Endothelial cell of hepatic sinusoid (primary cell): Measurements from ENCODE around the gene BEST4.
"Not testable (repeated sequence)": the region's sequence is repeated elsewhere in the genome, so short reads cannot be mapped to it uniquely, and the experiment has no call there.

ENCODE experiments used
- in situ Hi-C: cut with HindIII; loops from 2 replicates; pipeline ENCODE4 v1.10.0; 2017; ENCODE audit warnings: low sequenced_read_pairs

Gene BEST4

GRCh38 chr1:44803062-44803311 is 15.0 kb upstream of the BEST4 start:
- in situ Hi-C loops: no loop called here

GRCh38 chr1:44802306-44803061 is 14.5 kb upstream of the BEST4 start:
- in situ Hi-C loops: no loop called here

- in situ Hi-C loops: no loop called here
These were observed 13.7 kb upstream of the BEST4 start for GRCh38 chr1:44801491-44802305.

- in situ Hi-C loops: no loop called here
These were observed 12.0 kb upstream of the BEST4 start, which contains the start of gene PLK3 for GRCh38 chr1:44799770-44800584. Gene PLK3 (plus strand): TSS chr1:44800377. CDS start chr1:44800464, 87 bp downstream.

GRCh38 chr1:44798481-44799365 is 10.8 kb upstream of the BEST4 start:
- in situ Hi-C loops: no loop called here

GRCh38 chr1:44797886-44798285 is 9.9 kb upstream of the BEST4 start:
- in situ Hi-C loops: not testable (repeated sequence)

GRCh38 chr1:44792736-44793502 is 4.9 kb upstream of the BEST4 start:
- in situ Hi-C loops: no loop called here

GRCh38 chr1:44790968-44791801 is 3.2 kb upstream of the BEST4 start:
- in situ Hi-C loops: no loop called here

- in situ Hi-C loops: no loop called here
These were observed 464 bp downstream of the BEST4 start for GRCh38 chr1:44787506-44787905.

- in situ Hi-C loops: no loop called here
These were observed 1.0 kb downstream of the BEST4 start for GRCh38 chr1:44786841-44787426.

GRCh38 chr1:44786138-44786840 is 1.7 kb downstream of the BEST4 start:
- in situ Hi-C loops: no loop called here

- in situ Hi-C loops: no loop called here
These were observed 2.4 kb downstream of the BEST4 start for GRCh38 chr1:44785501-44786137.

GRCh38 chr1:44785029-44785380 is 3.0 kb downstream of the BEST4 start:
- in situ Hi-C loops: no loop called here

GRCh38 chr1:44784094-44785028 is 3.6 kb downstream of the BEST4 start:
- in situ Hi-C loops: no loop called here

GRCh38 chr1:44783697-44784093 is 4.3 kb downstream of the BEST4 start:
- in situ Hi-C loops: no loop called here

GRCh38 chr1:44780583-44781121 is 7.3 kb downstream of the BEST4 start:
- in situ Hi-C loops: no loop called here
